DMS79 treated with DMSO at 0.1 percent for 48 hours (cell line): ENCODE measurements around the gene RXRB.

Experiments used
- DNase-seq: peaks from one replicate; lab custom pipeline; 2025; lab: John Stamatoyannopoulos, UW

The RXRB gene

DNA sequence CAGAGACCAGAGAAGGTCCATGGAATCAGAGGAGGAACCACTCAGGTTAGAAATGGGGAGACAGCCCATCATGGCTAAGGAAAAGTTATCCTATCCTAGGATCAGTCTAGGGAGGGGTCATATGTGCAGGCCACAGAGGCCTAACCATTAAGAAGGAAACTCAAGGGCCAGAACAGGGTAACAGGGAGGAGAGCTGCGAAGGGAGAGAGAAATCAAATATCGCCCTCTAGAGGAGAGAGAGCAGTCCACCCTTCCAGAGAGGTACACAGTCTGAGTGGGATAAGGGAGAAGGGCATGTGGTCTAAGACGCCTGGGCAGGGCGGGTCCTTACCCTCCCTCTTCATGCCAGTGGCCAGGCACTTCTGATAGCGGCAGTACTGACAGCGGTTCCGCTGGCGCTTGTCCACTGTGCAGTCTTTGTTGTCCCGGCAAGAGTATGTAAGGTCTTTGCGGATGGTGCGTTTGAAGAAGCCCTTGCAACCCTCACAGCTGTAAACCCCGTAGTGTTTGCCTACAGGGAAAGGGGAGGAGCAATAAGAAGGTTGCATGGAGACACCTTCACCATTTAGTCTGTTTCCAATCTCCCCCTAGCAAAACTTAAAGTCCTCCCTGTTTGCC, 2.9 kb downstream of the RXRB start:
- peak; percentile 40 for DNase-seq

DNA sequence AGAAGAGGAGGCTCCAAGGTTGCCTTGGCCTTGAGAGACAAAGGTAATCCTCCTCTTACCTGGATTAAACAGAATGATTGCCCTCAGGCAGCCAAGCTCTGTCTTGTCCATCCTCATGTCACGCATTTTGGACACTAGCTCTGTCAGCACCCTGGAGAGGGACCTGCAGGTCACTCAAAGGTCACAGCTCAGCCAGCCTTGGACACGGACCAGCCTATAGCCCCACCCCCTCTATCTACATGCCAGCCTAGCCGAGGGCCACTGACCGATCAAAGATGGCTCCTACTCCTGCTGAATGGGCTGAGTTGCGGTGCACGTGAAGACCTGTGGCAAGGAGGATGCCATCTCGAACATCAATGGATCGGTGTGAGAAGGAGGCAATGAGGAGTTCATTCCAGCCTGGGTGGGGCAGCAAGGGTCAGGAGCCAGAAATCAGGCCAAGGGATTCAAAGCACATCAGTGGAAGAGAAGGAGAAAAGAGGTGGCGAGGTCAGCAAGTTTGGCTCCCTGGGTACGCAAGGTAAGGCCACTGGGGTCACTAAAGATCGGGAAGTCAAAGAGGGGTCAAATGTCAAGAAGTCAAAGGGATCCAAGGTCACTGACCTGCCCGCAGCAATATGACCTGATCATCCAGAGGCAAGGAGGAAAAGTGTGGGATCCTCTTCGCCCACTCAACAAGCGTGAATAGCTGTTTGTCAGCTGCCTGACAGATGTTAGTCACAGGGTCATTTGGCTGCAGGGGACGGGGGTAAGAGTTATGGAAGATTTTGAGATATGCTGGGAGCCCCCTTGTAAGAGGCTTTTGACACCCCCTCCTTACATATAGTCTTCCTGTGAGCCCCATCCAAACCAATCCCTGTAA, 4.9 kb downstream of the RXRB start:
- no peak for DNase-seq

- no peak for DNase-seq
Measured at GRCh38 chr6:33194431-33194979, 6.0 kb downstream of the RXRB start.

- DNase-seq = no peak
Measured at GRCh38 chr6:33193619-33194018, 6.8 kb downstream of the RXRB start.

DNA sequence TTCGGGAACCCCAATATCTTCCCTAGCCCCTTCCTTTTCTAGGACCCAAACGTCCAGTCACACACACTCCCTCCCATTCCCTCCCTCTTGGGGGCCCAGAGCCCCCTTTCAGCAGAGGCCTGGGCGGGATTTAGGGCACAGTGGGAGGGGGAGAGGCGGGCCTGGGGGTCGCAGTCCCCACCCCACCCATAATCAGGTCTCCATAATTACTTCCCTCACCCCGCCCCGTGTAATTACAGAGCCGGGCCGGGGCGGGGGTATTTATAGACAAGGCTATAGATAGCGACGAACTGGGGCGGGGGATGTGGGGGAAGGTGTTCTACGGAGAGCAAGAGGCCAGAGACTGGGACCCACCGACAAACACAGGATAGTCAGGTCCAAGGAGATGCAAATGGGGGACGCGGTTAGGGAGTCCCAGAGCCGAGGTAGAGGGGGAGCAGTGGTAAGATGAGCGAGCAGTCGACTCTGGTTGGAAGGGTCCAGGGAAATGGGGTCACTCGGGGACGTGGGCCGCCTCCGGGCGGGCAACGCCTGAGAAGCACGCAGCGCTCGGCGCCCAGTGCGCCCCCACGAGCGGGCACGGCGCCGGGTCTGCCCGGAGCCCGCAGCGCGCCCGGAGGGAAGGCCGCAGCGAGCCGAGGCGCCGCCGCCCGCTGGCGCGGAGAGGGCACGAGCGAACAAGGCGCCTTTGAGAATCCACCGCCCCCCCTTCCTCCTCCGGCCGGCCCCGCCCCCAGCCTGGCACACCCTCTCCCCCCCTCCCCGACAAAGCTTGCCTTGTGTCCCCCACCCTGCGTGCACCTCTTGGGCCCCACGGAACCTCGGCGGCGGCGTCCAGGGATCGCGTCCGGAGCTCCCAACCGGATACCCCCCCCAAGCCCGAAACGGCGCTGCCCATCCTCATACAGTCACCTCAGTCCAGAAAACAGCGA, 7.5 kb downstream of the RXRB start:
- DNase-seq = peak; percentile 13

- no peak for DNase-seq
Measured at GRCh38 chr6:33192105-33192646, 8.3 kb downstream of the RXRB start, which contains the start of gene COL11A2. Gene COL11A2, minus strand, starts transcription at chr6:33192467. Its CDS starts 227 bp downstream, at chr6:33192240.

- DNase-seq = peak; percentile 22
Measured at GRCh38 chr6:33191383-33192104, 8.9 kb downstream of the RXRB start.

GRCh38 chr6:33190504-33191107, 9.9 kb downstream of the RXRB start:
- DNase-seq = no peak

DNA sequence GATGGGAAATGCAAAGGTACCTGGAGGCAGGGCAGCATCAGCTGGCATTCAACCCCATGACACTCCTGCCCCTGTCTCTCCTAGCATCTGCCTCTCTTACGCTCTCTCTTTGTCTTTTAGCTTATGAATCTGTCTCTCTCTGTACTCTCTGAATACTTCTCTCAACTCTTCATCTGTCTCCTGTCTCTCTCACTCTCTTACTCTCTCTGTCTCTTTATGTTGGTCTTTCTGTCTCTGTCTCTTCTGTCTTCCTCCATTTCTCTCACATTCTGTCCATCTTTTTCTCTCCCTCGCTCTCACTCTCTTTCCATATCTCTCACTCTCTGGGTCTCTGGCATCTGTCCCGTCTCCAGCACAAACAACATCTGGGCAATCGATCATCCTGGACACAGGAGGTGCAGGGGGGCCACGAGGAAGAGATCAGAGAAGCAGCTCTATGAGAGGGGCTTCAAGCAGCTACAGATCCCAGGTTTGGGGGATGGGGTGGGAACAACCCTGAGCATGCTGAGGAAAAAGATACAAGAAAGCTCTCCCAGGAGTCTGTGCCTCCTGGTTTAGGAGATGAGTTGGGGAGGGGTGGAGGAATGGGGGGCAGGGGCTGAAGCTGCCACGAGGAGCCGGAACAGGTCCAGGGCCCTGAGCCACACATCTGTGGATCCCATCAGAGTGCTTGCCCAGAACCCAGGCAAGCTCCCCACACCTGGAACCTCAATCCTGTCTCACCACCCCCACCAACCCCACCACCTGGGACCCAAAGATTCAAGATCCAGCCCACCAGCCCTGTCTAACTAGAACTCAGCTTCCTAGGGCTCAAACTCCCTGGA, 10.6 kb downstream of the RXRB start:
- no peak for DNase-seq

DNA sequence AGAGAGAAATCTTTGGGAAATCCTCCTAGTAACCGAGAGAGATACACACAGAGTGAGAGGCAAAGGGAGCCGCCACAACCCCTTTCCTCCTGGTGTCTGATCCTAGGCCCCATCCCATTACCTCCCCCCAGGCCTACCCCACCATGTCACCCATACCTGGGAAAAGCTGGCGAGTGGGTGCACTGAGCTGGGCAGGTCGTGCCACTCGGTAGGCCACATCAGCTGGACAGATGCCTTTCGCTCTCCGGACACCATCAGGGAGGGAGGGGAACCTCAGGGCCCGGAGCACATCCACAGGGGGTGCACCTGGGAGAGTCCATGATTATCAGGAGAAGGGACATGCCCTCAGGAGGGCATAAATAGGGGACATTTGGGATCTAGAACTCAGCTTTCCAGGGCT, 11.3 kb downstream of the RXRB start:
- DNase-seq = no peak

- no peak for DNase-seq
Measured at GRCh38 chr6:33187809-33188208, 12.7 kb downstream of the RXRB start.

GRCh38 chr6:33185654-33186187, 14.7 kb downstream of the RXRB start:
- no peak for DNase-seq

GRCh38 chr6:33185190-33185589, 15.3 kb downstream of the RXRB start:
- no peak for DNase-seq

- no peak for DNase-seq
Measured at GRCh38 chr6:33183071-33183683, 17.3 kb downstream of the RXRB start.

DNA sequence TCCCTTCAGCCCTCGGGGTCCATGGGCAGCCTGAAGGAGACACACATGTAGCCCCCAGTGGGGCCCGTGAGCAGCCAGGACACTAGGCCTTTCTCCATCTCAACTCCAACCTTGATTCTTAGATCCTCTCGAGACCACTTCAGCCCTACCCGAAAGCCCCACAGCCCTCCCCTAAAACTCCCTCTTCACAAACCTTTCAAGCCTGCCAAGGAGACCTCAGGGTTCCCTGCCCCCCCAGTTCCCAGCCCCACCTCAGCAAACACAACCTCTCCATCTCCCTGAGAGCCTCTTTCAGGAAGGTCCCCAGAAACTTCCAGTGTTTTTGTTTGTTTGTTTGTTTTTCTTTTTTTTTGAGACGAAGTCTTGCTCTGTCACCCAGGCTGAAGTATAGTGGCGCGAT, 19.3 kb downstream of the RXRB start:
- DNase-seq = no peak

DNA sequence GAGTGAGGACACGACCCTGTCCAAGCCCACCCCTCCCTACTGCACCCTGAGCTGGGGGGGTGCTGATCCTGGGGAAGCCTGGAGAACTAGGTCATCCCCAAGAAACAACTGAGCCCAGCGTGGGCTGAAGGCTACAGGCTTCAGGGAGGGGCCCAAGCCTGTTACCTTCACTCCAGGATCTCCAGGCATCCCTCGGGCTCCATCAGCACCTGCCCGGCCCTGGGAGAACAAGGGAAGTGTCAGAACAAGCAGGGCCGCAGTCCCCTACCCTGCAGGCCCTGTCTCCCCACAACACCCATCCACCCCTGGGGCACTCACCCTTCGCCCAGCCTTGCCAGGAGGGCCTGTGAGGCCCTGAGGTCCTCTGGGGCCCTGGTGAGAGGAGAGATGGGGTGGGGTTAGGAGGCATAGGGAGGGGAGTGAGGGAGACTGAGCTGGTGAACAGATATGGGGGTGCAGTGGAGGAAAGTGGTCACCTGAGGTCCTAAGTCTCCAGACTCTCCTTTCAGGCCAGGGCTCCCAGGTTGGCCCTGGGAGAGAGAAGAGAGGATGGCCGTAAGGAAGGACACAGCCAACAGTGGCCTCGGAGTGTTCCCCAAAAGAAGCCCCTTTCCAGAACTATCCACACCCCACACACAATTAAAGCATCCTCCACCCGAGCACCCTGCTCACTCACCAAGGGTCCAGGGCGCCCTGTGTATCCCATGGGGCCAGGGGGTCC, 21.6 kb downstream of the RXRB start:
- DNase-seq = no peak

DNA sequence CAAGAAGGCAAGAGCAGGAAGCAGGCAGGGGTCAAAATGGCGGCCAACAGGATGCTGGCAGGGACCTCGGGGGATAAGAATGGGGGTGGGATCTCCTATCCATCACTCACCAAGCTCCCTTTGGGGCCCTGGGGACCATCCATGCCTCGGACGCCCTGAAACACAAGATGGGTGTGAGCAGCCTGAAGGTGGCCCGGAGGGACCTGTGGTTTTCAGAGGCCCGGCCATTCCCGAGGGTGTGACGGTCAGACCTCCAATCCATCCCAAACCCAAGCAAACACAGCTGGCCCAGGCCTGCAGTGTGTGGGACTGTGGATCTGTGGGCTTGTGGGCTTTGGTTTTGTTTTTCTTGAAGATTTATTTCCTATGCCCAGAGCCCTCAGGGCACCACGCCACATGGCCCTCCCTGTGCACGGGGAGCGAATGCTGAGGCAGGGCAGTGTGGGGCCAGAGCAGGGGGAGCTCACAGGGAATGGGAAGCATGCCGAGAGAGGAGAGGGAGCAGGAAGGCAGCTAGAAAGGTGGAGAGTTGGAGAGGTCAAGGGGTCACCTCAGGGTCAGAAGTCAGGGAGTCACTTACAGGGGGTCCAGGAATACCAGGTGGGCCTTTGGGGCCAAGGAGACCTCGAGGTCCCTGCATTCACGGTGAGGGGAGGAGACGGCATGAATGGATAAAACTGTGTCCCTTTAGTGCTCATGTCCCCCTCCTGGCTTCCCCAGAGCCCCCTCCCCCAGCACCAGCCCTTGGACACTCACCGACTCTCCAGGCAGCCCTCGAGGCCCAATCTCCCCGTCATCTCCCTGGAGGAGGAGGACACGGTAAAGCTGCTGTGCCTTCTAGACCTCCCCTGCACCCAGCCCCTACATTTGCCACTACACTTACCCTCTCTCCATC, 22.7 kb downstream of the RXRB start:
- DNase-seq = no peak
